ENCODE data around the gene CCSER1.
"Not testable (repeated sequence)": the region's sequence is repeated elsewhere in the genome, so short reads cannot be mapped to it uniquely, and the experiment has no call there.

The CCSER1 gene

DNA sequence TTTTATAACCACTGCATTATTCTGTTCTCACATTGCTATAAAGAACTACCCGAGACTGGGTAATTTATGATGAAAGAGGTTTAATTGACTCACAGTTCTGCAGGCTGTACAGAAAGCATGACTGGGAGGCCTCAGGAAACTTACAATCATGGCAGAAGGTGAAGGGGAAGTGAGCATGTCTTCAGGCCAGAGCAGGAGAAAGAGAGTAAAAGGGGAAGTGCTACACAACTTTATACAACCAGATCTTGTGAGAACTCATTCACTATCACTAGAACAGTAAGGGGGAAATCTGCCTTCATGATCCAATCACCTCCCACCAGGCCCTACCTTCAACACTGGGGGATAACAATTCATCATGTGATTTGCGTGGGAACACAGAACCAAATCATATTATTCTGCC, 1199.0 kb downstream of the CCSER1 start:
- not testable (repeated sequence) for H2AK5ac ChIP-seq (ENCODE audit: low read depth, low read length); H3K36me3 ChIP-seq (replicated peaks in 1 of 2; ENCODE audit: control insufficient read depth in 2 of 2, insufficient read depth in 2 of 2, low read length in 2 of 2); H4K8ac ChIP-seq (ENCODE audit: low read depth, low read length); H2BK12ac ChIP-seq (ENCODE audit: low read length); H3K18ac ChIP-seq (ENCODE audit: low read length); H2BK120ac ChIP-seq (ENCODE audit: low read depth, low read length); H2BK15ac ChIP-seq (ENCODE audit: low read length); H3K14ac ChIP-seq (ENCODE audit: low read length); H3K4ac ChIP-seq (ENCODE audit: low read length); DNase-seq (ENCODE audit: low spot score); H3K23ac ChIP-seq (ENCODE audit: low read depth, low read length, poor library complexity); H3K79me1 ChIP-seq (ENCODE audit: low read depth, low read length); H2BK5ac ChIP-seq (ENCODE audit: low read length); H3K9ac ChIP-seq (ENCODE audit: low read depth, low read length, poor library complexity); H2AFZ ChIP-seq (ENCODE audit: low read length); H3K4me2 ChIP-seq (ENCODE audit: insufficient read depth, low read length, poor library complexity, severe bottlenecking); H3K27ac ChIP-seq (replicated peaks; ENCODE audit: low read length); H3K4me1 ChIP-seq (ENCODE audit: control insufficient read depth in 2 of 2, insufficient read depth in 1 of 2, low read depth in 1 of 2, low read length in 2 of 2); H3K27me3 ChIP-seq (ENCODE audit: control insufficient read depth in 3 of 3, insufficient read depth in 3 of 3, low read depth in 1 of 3, low read length in 3 of 3); H4K91ac ChIP-seq (ENCODE audit: low read depth, low read length, poor library complexity); H3K4me3 ChIP-seq (ENCODE audit: low read length in 2 of 2)
- no CpG with 5 or more reads among the region's 2 CpGs for WGBS, 2 donors (ENCODE audit: extremely low coverage in 2 of 2, insufficient read length in 2 of 2, insufficient replicate concordance in 1 of 2)
- peaks cover 8 to 11% of the 10 kb centered on the region in 2 donors for H3K9me3 ChIP-seq (replicated peaks in 1 of 2; ENCODE audit: control insufficient read depth in 2 of 2, insufficient read depth in 1 of 2, low read depth in 1 of 2, low read length in 2 of 2)

GRCh38 chr4:91330555-91331137, 1203.5 kb downstream of the CCSER1 start:
- no peak overlapping the region for H3K27ac ChIP-seq (replicated peaks; ENCODE audit: low read length)
- no peak overlapping the region for H2AK5ac ChIP-seq (ENCODE audit: low read depth, low read length)
- H3K4me2 ChIP-seq (ENCODE audit: insufficient read depth, low read length, poor library complexity, severe bottlenecking) = no peak overlapping the region
- H2BK12ac ChIP-seq (ENCODE audit: low read length) = no peak overlapping the region
- H2BK15ac ChIP-seq (ENCODE audit: low read length) = no peak overlapping the region
- H4K8ac ChIP-seq (ENCODE audit: low read depth, low read length) = no peak overlapping the region
- H3K27me3 ChIP-seq (ENCODE audit: control insufficient read depth in 3 of 3, insufficient read depth in 3 of 3, low read depth in 1 of 3, low read length in 3 of 3) = no peaks in the 10 kb centered on the region
- H3K36me3 ChIP-seq (replicated peaks in 1 of 2; ENCODE audit: control insufficient read depth in 2 of 2, insufficient read depth in 2 of 2, low read length in 2 of 2) = no peaks in the 10 kb centered on the region
- H2BK5ac ChIP-seq (ENCODE audit: low read length) = no peak overlapping the region
- no peak overlapping the region for H4K91ac ChIP-seq (ENCODE audit: low read depth, low read length, poor library complexity)
- no CpG with 5 or more reads among the region's 3 CpGs for WGBS, 2 donors (ENCODE audit: extremely low coverage in 2 of 2, insufficient read length in 2 of 2, insufficient replicate concordance in 1 of 2)
- H3K9me3 ChIP-seq (replicated peaks in 1 of 2; ENCODE audit: control insufficient read depth in 2 of 2, insufficient read depth in 1 of 2, low read depth in 1 of 2, low read length in 2 of 2) = peaks cover 8 to 11% of the 10 kb centered on the region in 2 donors
- H3K9ac ChIP-seq (ENCODE audit: low read depth, low read length, poor library complexity) = no peak overlapping the region
- H3K79me1 ChIP-seq (ENCODE audit: low read depth, low read length) = no peaks in the 10 kb centered on the region
- H2BK120ac ChIP-seq (ENCODE audit: low read depth, low read length) = no peak overlapping the region
- H2AFZ ChIP-seq (ENCODE audit: low read length) = no peak overlapping the region
- H3K18ac ChIP-seq (ENCODE audit: low read length) = no peak overlapping the region
- DNase-seq (ENCODE audit: low spot score) = no peak
- no peak overlapping the region for H3K4ac ChIP-seq (ENCODE audit: low read length)
- no peak overlapping the region for H3K23ac ChIP-seq (ENCODE audit: low read depth, low read length, poor library complexity)
- no peak overlapping the region for H3K4me3 ChIP-seq (ENCODE audit: low read length in 2 of 2)
- no peaks in the 10 kb centered on the region for H3K4me1 ChIP-seq (ENCODE audit: control insufficient read depth in 2 of 2, insufficient read depth in 1 of 2, low read depth in 1 of 2, low read length in 2 of 2)
- H3K14ac ChIP-seq (ENCODE audit: low read length) = no peak overlapping the region

- WGBS, 2 donors (ENCODE audit: extremely low coverage in 2 of 2, insufficient read length in 2 of 2, insufficient replicate concordance in 1 of 2) = no CpG with 5 or more reads among the region's 1 CpG
These were observed 1213.6 kb downstream of the CCSER1 start for GRCh38 chr4:91340822-91341221.

DNA sequence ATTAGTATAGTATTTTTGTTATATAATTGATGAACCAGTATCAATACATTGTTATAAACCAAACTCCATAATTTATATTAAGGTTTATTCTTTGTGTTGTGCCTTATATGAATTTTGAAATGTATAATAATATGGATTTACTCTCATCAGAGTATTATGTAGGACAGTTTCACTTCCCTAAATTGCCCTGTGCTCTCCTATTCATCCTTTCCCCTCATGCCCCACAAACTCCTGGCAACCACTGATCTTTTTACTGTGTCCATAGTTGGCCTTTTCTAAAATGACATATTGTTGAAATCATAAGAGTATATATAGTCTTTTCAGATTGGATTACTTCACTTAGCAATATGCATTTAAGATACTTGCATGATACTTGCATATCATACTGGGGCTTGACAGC, 1218.4 kb downstream of the CCSER1 start:
- no peak overlapping the region for H3K27ac ChIP-seq (replicated peaks; ENCODE audit: low read length)
- no peak overlapping the region for H4K91ac ChIP-seq (ENCODE audit: low read depth, low read length, poor library complexity)
- H3K4me2 ChIP-seq (ENCODE audit: insufficient read depth, low read length, poor library complexity, severe bottlenecking) = no peak overlapping the region
- H2AK5ac ChIP-seq (ENCODE audit: low read depth, low read length) = no peak overlapping the region
- H3K4me1 ChIP-seq (ENCODE audit: control insufficient read depth in 2 of 2, insufficient read depth in 1 of 2, low read depth in 1 of 2, low read length in 2 of 2) = no peaks in the 10 kb centered on the region
- no peak overlapping the region for H2AFZ ChIP-seq (ENCODE audit: low read length)
- H3K27me3 ChIP-seq (ENCODE audit: control insufficient read depth in 3 of 3, insufficient read depth in 3 of 3, low read depth in 1 of 3, low read length in 3 of 3) = no peaks in the 10 kb centered on the region
- H3K4ac ChIP-seq (ENCODE audit: low read length) = no peak overlapping the region
- no peak overlapping the region for H3K23ac ChIP-seq (ENCODE audit: low read depth, low read length, poor library complexity)
- no peak overlapping the region for H2BK120ac ChIP-seq (ENCODE audit: low read depth, low read length)
- no peak overlapping the region for H4K8ac ChIP-seq (ENCODE audit: low read depth, low read length)
- H3K4me3 ChIP-seq (ENCODE audit: low read length in 2 of 2) = no peak overlapping the region
- no peak overlapping the region for H2BK12ac ChIP-seq (ENCODE audit: low read length)
- H2BK15ac ChIP-seq (ENCODE audit: low read length) = no peak overlapping the region
- DNase-seq (ENCODE audit: low spot score) = no peak
- H3K18ac ChIP-seq (ENCODE audit: low read length) = no peak overlapping the region
- no peaks in the 10 kb centered on the region for H3K36me3 ChIP-seq (replicated peaks in 1 of 2; ENCODE audit: control insufficient read depth in 2 of 2, insufficient read depth in 2 of 2, low read length in 2 of 2)
- no peak overlapping the region for H3K14ac ChIP-seq (ENCODE audit: low read length)
- no peak overlapping the region for H2BK5ac ChIP-seq (ENCODE audit: low read length)
- no peak overlapping the region for H3K9ac ChIP-seq (ENCODE audit: low read depth, low read length, poor library complexity)
- no peaks in the 10 kb centered on the region for H3K9me3 ChIP-seq (replicated peaks in 1 of 2; ENCODE audit: control insufficient read depth in 2 of 2, insufficient read depth in 1 of 2, low read depth in 1 of 2, low read length in 2 of 2)
- no peaks in the 10 kb centered on the region for H3K79me1 ChIP-seq (ENCODE audit: low read depth, low read length)

More at GRCh38 chr4:91340822-91341221, 1213.6 kb downstream of the CCSER1 start:
- H3K23ac ChIP-seq (ENCODE audit: low read depth, low read length, poor library complexity) = no peak overlapping the region
- H3K4me2 ChIP-seq (ENCODE audit: insufficient read depth, low read length, poor library complexity, severe bottlenecking) = no peak overlapping the region
- no peak overlapping the region for H2BK12ac ChIP-seq (ENCODE audit: low read length)
- no peak overlapping the region for H4K8ac ChIP-seq (ENCODE audit: low read depth, low read length)
- DNase-seq (ENCODE audit: low spot score) = no peak
- no peak overlapping the region for H3K18ac ChIP-seq (ENCODE audit: low read length)
- no peak overlapping the region for H2AK5ac ChIP-seq (ENCODE audit: low read depth, low read length)
- H2AFZ ChIP-seq (ENCODE audit: low read length) = no peak overlapping the region
- H3K79me1 ChIP-seq (ENCODE audit: low read depth, low read length) = no peaks in the 10 kb centered on the region
- H3K4me3 ChIP-seq (ENCODE audit: low read length in 2 of 2) = no peak overlapping the region
- H3K27ac ChIP-seq (replicated peaks; ENCODE audit: low read length) = no peak overlapping the region
- no peak overlapping the region for H3K9ac ChIP-seq (ENCODE audit: low read depth, low read length, poor library complexity)
- H3K14ac ChIP-seq (ENCODE audit: low read length) = no peak overlapping the region
- no peaks in the 10 kb centered on the region for H3K36me3 ChIP-seq (replicated peaks in 1 of 2; ENCODE audit: control insufficient read depth in 2 of 2, insufficient read depth in 2 of 2, low read length in 2 of 2)
- no peak overlapping the region for H3K4ac ChIP-seq (ENCODE audit: low read length)
- no peak overlapping the region for H2BK5ac ChIP-seq (ENCODE audit: low read length)
- no peaks in the 10 kb centered on the region for H3K4me1 ChIP-seq (ENCODE audit: control insufficient read depth in 2 of 2, insufficient read depth in 1 of 2, low read depth in 1 of 2, low read length in 2 of 2)
- no peaks in the 10 kb centered on the region for H3K9me3 ChIP-seq (replicated peaks in 1 of 2; ENCODE audit: control insufficient read depth in 2 of 2, insufficient read depth in 1 of 2, low read depth in 1 of 2, low read length in 2 of 2)
- no peak overlapping the region for H4K91ac ChIP-seq (ENCODE audit: low read depth, low read length, poor library complexity)
- H3K27me3 ChIP-seq (ENCODE audit: control insufficient read depth in 3 of 3, insufficient read depth in 3 of 3, low read depth in 1 of 3, low read length in 3 of 3) = no peaks in the 10 kb centered on the region
- H2BK120ac ChIP-seq (ENCODE audit: low read depth, low read length) = no peak overlapping the region
- H2BK15ac ChIP-seq (ENCODE audit: low read length) = no peak overlapping the region
